Thymus (tissue), 11 donors: ENCODE measurements around the gene MED16. TPM values are rescaled to one million over a fixed set of nuclear protein-coding genes. Genes with fewer than 3 reads are reported as not detected.
A peak's percentile ranks its signal among the peaks of the same experiment; 100 is the strongest.

Source experiments
- DNase-seq, 9 donors: peaks; one replicate each; pipeline ENCODE4 v3.0.0-alpha.2; 2013; ENCODE audit warnings: low spot score in 9 of 9, low read depth in 6 of 9, missing footprints in 1 of 9
- H3K27ac ChIP-seq, 2 donors: one replicate each; pipeline ENCODE4 v1.5.1; 2013; ENCODE audit warnings: control low read depth in 1 of 2, low read depth in 1 of 2, low read length in 1 of 2, mild to moderate bottlenecking in 1 of 2, moderate library complexity in 1 of 2
- H3K27me3 ChIP-seq, 2 donors: one replicate each; pipeline ENCODE4 v1.5.1; 2013; ENCODE audit warnings: low read length in 1 of 2; ENCODE audit not compliant: control insufficient read depth in 2 of 2, insufficient read depth in 1 of 2
- H3K36me3 ChIP-seq, 2 donors: one replicate each; pipeline ENCODE4 v1.5.1; 2013; ENCODE audit warnings: low read length in 1 of 2, mild to moderate bottlenecking in 1 of 2, moderate library complexity in 1 of 2; ENCODE audit not compliant: control insufficient read depth in 2 of 2, insufficient read depth in 2 of 2
- H3K4me1 ChIP-seq, 2 donors: one replicate each; pipeline ENCODE4 v1.5.1; 2013; ENCODE audit warnings: low read length in 2 of 2; ENCODE audit not compliant: control insufficient read depth in 2 of 2, insufficient read depth in 2 of 2
- H3K4me3 ChIP-seq, 2 donors: one replicate each; pipeline ENCODE4 v1.5.1; 2013; ENCODE audit warnings: low read length in 2 of 2, control low read depth in 1 of 2, mild to moderate bottlenecking in 1 of 2
- H3K9me3 ChIP-seq, 2 donors: one replicate each; pipeline ENCODE4 v1.5.1; 2013; ENCODE audit warnings: low read length in 1 of 2, mild to moderate bottlenecking in 1 of 2; ENCODE audit not compliant: control insufficient read depth in 2 of 2, insufficient read depth in 1 of 2
- WGBS: extraction: QIAGEN DNeasy Blood & Tissue Kit; methylation state at CpG from one replicate; pipeline ENCODE4 v1.1.7; 2013; 5-methylcytosine and 5-hydroxymethylcytosine counted together
- polyA plus RNA-seq: library from polyadenylated mRNA; stranded (reverse); fragments of 200-250 nt; gene quantifications from one replicate; pipeline ENCODE4 v1.2.3, GENCODE V29; 2013
- total RNA-seq: library from RNA; stranded (reverse); fragments of 120-200 nt; gene quantifications from one replicate; pipeline ENCODE4 v1.2.4, GENCODE V29; 2013
- donor health status: healthy.

Gene MED16
- total and polyA plus RNA-seq, 2 donors: 8.9 to 64.4 TPM

- Histone ChIP-seq H3K36me3 (peaks cover 5 to 28% of the 10 kb centered on the region in 2 donors), H3K27me3 (no peaks in the 10 kb centered on the region), H3K27ac (no peak overlapping the region), H3K4me3 (no peak overlapping the region), H3K9me3 (peaks cover 0 to 6% of the 10 kb centered on the region in 2 donors), H3K4me1 (peaks cover 21 to 28% of the 10 kb centered on the region in 2 donors)
- 88% methylated on average over 16 of the region's 16 CpGs for WGBS
- DNase-seq: no peak
Measured at GRCh38 chr19:937259-937694, 44.3 kb upstream of the MED16 start.

- Histone ChIP-seq H3K36me3 (peaks cover 9 to 29% of the 10 kb centered on the region in 2 donors), H3K4me3 (no peak overlapping the region), H3K4me1 (peaks cover 24 to 33% of the 10 kb centered on the region in 2 donors), H3K9me3 (peaks cover 0 to 6% of the 10 kb centered on the region in 2 donors), H3K27ac (no peak overlapping the region), H3K27me3 (no peaks in the 10 kb centered on the region)
- DNase-seq: no peak
- WGBS: over 99% methylated on average over 10 of the region's 10 CpGs
Measured at GRCh38 chr19:936175-936546, 43.2 kb upstream of the MED16 start.

- 45% methylated on average over 31 of the region's 31 CpGs for WGBS
- H3K27ac ChIP-seq: no peak overlapping the region
- DNase-seq: no peak
- peaks cover 16 to 29% of the 10 kb centered on the region in 2 donors for H3K36me3 ChIP-seq
- peaks cover 14 to 33% of the 10 kb centered on the region in 2 donors for H3K4me1 ChIP-seq
- H3K9me3 ChIP-seq: peaks cover 0 to 6% of the 10 kb centered on the region in 2 donors
- H3K4me3 ChIP-seq: no peak overlapping the region
- H3K27me3 ChIP-seq: no peaks in the 10 kb centered on the region
Measured at GRCh38 chr19:934865-935479, 42.0 kb upstream of the MED16 start.

- H3K36me3 ChIP-seq: peaks cover 19 to 26% of the 10 kb centered on the region in 2 donors
- no peak for DNase-seq
Measured at GRCh38 chr19:934197-934840, 41.3 kb upstream of the MED16 start.

GRCh38 chr19:933553-933882, 40.5 kb upstream of the MED16 start:
- Histone ChIP-seq H3K27me3 (no peaks in the 10 kb centered on the region), H3K9me3 (peaks cover 0 to 6% of the 10 kb centered on the region in 2 donors), H3K36me3 (peaks cover 22 to 24% of the 10 kb centered on the region in 2 donors), H3K27ac (no peak overlapping the region), H3K4me1 (peaks cover 14 to 33% of the 10 kb centered on the region in 2 donors), H3K4me3 (no peak overlapping the region)
- WGBS: 82% methylated on average over 14 of the region's 14 CpGs
- DNase-seq: no peak

More at GRCh38 chr19:934197-934840, 41.3 kb upstream of the MED16 start:
- H3K4me1 ChIP-seq: peaks cover 14 to 33% of the 10 kb centered on the region in 2 donors
- peaks cover 0 to 6% of the 10 kb centered on the region in 2 donors for H3K9me3 ChIP-seq
- 92% methylated on average over 29 of the region's 29 CpGs for WGBS
- H3K27me3 ChIP-seq: no peaks in the 10 kb centered on the region
- H3K27ac ChIP-seq: no peak overlapping the region
- H3K4me3 ChIP-seq: no peak overlapping the region

GRCh38 chr19:932648-933552, 39.9 kb upstream of the MED16 start:
- no peaks in the 10 kb centered on the region for H3K27me3 ChIP-seq
- peak overlapping the region in 1 of 2 donors; percentile 36 for H3K27ac ChIP-seq
- no peak overlapping the region for H3K4me3 ChIP-seq
- DNase-seq: peak in 3 of 9 donors; percentile 63 to 78 (median 77)
- peaks cover 0 to 6% of the 10 kb centered on the region in 2 donors for H3K9me3 ChIP-seq
- H3K4me1 ChIP-seq: peaks cover 14 to 34% of the 10 kb centered on the region in 2 donors
- peaks cover 19 to 24% of the 10 kb centered on the region in 2 donors for H3K36me3 ChIP-seq
- WGBS: 9% methylated on average over 54 of the region's 54 CpGs

GRCh38 chr19:931860-932647, 39.1 kb upstream of the MED16 start:
- peaks cover 0 to 6% of the 10 kb centered on the region in 2 donors for H3K9me3 ChIP-seq
- peaks cover 15 to 41% of the 10 kb centered on the region in 2 donors for H3K4me1 ChIP-seq
- no peak for DNase-seq
- H3K36me3 ChIP-seq: peaks cover 21 to 24% of the 10 kb centered on the region in 2 donors
- H3K27ac ChIP-seq: no peak overlapping the region
- WGBS: 73% methylated on average over 32 of the region's 32 CpGs
- no peak overlapping the region for H3K4me3 ChIP-seq
- H3K27me3 ChIP-seq: no peaks in the 10 kb centered on the region

GRCh38 chr19:929891-930258, 36.9 kb upstream of the MED16 start:
- no peak for DNase-seq
- no peak overlapping the region for H3K27ac ChIP-seq
- H3K4me3 ChIP-seq: no peak overlapping the region
- peaks cover 9 to 24% of the 10 kb centered on the region in 2 donors for H3K36me3 ChIP-seq
- peaks cover 0 to 1% of the 10 kb centered on the region in 2 donors for H3K27me3 ChIP-seq
- peaks cover 18 to 43% of the 10 kb centered on the region in 2 donors for H3K4me1 ChIP-seq
- 96% methylated on average over 6 of the region's 6 CpGs for WGBS
- no peaks in the 10 kb centered on the region for H3K9me3 ChIP-seq
